ENCODE results near the gene COL15A1.
"Not testable (repeated sequence)": the region's sequence is repeated elsewhere in the genome, so short reads cannot be mapped to it uniquely, and the experiment has no call there.

Gene COL15A1

DNA sequence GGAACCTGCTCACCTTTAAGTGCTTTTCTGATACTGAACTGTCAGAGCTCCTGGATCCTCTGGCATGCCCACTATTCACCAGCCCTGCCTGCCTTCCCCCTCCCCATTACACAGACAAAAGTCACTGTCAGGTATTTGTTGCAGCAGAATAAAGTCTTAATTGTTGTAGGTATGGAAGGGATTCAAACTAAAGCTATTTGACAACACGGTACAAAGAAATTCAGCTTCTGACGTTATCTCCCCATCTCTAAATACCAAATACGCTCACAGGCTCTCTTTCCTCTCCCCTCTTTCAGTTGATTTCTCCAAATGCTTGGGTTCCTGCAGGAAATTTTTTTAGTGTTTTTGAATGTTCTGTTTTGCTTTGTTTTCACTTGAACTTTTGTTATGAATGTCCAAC is 151.9 kb downstream of the COL15A1 start:
- DNase-seq, result no peak

DNA sequence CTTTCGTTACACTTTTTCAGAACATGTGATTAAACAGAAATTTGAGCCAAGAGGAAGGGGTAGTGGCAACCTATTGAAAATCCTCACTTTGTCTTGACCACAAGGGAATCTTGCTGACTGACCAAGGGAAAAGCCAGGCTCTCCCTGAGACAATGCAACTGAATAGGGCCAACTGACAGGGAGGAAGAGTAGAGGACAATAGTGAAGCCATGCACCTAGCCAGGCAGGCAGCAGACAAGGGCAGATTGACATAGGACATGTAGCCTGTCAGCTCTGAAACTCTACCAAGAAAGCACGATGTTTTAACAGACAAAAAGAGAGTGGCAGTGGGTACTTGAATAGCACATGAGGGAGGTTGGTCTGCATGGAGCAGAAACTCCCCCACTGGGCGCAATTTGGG is 152.7 kb downstream of the COL15A1 start:
- DNase-seq, result no peak

DNA sequence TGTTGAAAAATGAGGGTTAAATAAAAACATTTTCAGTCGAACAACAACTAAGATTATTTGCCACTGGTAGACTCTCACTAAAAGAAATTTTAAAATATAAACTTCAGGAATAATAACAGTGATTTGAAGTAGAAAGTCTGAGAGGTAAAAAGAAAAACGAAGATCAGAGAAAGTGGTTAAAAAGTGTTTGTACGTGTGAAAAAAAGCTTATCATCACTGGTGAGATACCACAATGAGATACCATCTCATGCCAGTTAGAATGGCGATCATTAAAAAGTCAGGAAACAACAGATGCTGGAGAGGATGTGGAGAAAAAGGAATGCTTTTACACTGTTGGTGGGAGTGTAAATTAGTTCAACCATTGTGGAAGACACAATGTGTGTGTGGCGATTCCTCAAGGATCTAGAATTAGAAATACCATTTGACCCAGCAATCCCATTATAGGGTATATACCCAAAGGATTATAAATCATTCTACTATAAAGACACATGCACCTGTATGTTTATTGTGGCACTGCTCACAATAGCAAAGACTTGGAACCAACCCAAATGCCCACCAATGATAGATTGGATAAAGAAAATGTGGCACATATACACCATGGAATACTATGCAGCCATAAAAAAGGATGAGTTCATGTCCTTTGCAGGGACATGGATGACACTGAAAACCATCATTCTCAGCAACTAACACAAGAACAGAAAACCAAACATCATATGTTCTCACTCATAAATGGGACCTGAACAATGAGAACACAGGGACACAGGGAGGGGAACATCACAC is 156.3 kb downstream of the COL15A1 start:
- DNase-seq, result not testable (repeated sequence)

DNA sequence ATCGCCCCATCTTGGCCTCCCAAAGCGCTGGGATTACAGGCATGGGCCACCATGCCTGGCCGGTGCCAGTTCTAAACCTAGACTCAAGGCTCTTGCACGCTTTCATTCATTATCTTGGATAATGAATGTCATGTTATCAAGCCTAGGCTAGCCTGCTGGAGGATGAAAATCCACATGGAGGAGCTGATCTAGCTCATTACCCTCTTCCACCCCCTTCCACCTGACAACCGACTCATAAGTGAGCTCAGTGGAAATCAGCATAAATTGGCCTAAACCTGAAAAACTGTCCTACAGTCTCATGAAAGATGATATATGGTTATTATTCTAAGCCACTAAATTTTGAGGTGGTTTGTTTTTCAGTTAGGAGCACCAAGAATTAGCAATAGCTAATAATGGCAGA is 157.6 kb downstream of the COL15A1 start:
- no peak for DNase-seq

DNA sequence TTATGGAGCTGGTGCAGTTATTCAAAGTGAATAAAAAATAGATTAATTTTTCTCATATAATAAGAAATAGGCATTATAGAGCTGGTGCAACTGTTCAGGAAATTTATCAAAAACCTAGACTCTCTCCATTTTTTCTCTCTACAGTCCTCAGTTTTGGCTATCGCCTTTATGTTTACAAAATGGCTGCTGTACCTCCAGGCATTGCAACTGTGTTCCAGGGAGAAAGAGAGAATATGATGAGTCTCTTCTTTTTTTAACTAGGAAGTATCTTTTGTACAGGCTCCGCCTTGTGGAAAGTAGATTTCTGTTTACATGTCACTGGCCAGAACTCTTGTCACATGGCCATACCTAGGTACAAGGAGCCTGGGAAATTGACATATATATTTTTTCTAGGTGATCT is 158.1 kb downstream of the COL15A1 start:
- DNase-seq, result no peak

DNA sequence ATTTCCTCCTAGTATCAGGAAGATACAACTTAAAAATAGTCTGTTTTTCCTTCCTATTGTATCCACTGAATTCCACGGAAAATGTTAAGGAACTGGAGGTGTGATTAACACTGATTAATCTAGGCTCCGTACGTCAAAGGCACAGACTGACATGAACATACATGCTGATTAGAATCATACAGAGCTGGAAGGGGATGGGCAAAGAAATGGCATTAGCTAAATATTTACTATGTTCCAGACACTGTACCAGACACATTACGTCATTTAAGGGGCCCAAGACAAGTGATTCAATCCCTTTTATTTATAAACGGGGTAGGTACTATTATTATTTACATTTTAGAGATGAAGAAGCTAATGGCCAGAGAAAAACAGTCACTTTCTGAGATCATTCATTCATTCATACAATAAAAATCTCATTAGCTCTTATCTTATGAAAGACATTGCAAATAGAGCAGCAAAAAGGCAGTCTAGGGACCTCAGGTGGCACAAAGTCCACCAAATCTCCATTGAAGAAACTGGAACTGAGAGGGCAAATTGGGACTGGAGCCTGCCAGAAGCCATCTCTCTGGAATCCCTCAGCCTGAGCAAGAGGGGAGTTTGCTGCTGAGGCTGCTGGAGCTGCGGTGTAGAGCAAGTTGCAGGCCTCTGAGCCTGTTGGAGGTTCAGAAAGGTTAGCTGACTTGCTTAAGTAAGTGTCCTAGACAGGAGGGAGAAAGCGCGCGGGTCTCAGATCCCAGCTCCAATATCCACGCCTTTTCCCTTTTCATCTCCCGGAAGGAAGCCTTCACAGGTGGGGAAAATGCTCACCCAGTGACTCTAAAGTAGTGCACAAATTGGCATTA is 159.6 kb downstream of the COL15A1 start:
- no peak for DNase-seq

DNA sequence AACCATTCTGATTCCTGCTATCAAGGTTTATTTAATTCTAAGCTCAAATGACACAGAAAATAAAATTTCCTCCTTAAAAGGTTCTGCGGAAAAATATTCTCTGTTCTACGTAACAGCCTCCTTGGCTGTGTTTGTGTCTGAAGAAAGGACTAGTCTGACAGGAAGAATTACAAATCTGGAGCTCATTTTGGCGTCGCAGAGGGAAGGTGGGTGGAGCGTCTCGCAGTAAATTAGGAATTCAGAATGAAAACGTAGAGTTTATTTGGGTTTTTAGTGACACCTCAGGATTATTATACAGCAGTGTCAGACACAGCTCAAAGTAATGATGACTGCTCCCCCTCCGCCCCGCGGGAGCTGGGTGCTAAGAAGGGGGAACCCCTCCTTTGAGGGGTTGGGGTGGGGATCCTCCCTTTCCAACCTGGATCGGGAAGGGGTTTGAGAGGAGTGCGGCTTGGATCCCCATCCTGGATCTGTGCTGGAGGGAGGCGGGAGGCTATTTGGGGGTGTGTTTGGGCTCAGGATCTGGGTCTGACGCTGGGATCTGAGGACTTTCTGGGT is 160.3 kb downstream of the COL15A1 start:
- no peak for DNase-seq

DNA sequence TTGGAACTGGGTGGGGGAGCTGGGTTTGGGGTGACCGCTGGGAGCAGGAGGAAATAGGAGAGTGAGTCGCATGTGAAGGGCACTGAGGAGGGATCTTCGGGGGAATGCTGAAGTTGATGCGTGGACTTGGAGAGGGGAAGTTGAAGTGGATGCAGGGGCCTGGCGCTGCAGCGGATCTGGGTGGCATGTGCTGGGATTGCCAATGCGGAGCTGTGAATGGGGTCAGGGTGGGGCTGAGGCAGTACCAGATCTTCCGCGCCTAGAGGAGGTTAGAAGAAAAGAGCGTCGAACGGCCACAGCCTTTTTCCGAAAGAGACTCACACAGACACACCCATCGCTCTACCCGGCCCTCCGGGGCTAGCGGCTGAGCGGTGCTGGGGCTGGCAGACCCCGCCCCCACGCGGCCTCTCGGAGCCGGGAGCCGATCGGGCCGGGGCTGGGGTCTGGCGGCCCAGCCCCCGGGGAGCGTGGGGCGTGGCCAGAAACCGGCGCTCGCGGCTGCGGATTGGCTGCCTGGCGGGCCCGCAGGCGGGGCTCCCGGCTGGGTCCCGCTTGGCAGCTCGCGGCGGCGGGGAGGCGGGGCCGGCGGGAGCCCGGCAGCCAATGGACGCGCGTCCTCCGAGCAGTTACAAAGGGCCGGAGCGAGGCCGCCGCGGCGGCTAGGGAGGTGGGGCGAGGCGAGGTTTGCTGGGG is 160.9 kb downstream of the COL15A1 start, which contains the start of gene TGFBR1:
Gene TGFBR1 (plus strand): TSS at position 655 of the 693 bp plus-strand sequence. CDS start 93 bp downstream, outside the sequence.
- DNase-seq, result peak; percentile 96

DNA sequence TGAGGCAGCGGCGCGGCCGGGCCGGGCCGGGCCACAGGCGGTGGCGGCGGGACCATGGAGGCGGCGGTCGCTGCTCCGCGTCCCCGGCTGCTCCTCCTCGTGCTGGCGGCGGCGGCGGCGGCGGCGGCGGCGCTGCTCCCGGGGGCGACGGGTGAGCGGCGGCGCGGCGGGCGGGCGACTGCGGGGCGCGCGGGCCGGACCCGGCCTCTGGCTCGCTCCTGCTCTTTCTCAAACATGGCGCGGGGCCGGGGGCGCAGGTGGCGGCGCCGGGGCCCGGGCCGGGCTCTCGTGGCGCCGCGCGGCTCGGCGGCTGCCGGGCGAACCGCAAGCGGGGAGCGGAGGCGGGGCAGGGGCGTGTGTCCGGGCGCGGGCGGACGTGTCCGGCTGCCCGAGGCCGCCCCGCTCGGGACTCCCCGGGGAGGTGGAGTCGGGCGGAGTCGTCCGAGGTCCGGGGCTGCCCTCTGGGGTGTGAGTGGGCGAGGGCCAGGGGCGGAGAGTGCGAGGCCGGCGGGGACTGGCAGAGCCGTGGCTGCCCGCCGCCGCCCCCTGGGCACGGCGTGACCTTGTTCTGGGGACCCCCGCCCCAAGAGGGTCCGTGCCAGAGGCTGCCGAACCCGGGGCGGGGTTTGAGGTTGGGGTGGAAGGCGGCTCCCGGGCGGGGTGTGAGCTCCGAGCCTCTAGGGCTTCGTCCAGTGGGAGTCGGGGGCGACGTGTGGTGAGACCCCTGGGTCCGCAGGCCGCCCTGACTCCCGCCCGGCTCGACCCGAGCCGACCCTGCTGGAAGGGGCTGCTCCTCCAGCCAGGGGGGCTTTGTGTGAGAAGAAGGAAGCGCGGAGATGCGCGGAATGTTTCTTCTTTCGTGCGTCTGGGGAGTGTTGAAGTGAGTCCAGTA is 161.7 kb downstream of the COL15A1 start:
- no peak for DNase-seq

DNA sequence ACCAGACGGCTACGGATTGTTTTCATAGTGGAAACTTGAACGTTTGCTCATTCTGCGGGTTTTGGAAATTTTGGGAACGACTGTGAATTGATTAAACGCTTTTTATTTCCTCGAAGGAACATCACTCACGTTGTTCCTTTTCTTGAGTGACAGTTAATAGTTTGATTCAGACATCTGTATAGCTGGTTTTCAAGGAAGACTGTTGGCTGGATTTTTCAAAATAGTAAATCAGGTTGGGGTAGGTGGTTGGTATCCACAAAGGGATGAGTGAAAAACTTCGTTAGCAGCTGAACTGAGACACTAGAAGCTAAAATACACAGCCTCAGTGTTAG is 162.3 kb downstream of the COL15A1 start:
- no peak for DNase-seq

DNA sequence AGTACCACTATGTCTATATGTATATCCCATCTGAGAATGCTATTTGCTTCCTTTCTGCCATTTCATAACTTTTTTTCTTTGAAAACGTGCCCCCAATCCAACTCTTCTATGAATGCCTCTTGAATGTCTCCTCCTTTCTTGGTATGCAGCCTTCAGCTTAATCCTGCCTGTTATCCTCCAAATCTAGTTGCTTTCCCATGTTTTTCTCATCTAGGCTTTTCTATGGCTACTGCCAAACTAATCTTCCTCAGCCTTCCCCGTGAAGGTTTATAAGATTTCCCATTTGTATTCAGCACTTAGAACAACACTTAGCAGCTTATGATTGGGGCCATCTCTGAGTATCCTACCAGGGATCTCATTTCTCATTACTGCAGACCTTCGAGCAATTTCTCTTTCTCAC is 163.7 kb downstream of the COL15A1 start:
- no peak for DNase-seq

DNA sequence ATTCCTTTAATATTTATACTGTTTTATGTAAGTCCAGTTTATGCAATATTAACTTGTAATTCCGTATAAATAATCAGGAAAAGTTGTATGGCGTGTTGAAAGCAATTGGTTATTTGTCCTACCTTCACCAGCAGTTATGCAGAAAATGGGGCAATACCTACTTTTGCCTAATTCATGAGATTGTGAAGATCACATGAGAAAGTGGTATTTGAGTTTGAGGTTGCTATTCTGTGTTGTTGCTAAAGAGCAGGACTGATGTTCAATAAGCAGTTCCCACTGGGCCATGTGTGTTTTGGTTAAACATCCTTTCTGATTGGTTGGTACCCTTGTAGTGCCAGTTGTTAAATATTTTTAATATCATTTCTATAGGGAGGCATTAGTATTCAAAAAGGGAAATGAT is 164.4 kb downstream of the COL15A1 start:
- no peak for DNase-seq

DNA sequence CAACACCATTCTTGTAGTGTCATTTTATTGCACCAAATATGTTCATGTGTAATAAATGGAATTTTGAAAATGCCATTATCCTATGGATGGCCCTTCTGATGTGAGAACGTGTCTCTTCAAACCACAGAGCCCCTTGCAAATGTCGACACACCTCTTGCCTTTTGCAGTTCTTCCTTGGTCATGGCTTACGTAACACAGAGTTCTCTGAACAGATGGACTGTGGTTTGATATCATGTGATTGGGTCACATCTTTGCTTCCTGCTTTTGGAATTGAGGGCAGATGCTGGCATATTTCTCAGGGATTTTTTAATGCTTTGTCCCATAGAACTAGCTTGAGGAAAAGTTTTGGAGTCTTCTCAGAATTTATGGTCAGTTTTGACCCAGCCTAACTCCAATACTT is 165.8 kb downstream of the COL15A1 start:
- peak; percentile 20 for DNase-seq

DNA sequence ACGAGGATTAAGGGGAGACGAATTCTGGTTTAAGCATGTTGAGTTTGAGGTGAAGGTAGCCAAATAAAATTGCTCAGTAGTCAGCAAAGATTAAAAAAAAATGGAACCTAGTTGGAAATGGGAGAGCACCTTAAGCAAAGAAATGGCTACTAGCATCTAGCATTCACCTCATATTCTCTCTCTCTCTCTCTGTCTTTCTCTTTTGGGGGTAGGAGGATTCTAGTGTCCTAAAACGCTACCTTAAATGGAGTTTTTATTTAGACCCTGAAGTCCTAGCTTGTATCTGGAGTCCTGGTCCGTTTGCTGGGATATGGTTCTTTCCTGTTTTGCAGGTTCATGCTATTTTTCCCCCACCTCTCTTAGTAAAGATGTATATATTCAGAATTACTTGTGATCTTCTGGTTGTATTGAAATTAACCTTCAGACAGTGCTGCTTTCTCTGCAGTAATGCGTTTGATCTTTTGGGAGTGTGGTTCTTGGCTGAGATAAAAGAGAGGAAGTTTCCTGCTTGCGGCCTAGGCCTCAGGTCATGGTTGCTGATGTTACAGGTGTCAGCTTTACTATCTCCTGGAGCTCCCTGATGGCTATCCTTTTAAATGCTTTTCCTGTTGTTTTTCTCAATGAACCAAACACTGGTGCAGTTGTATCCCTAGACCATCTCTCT is 169.2 kb downstream of the COL15A1 start:
- DNase-seq, result no peak

DNA sequence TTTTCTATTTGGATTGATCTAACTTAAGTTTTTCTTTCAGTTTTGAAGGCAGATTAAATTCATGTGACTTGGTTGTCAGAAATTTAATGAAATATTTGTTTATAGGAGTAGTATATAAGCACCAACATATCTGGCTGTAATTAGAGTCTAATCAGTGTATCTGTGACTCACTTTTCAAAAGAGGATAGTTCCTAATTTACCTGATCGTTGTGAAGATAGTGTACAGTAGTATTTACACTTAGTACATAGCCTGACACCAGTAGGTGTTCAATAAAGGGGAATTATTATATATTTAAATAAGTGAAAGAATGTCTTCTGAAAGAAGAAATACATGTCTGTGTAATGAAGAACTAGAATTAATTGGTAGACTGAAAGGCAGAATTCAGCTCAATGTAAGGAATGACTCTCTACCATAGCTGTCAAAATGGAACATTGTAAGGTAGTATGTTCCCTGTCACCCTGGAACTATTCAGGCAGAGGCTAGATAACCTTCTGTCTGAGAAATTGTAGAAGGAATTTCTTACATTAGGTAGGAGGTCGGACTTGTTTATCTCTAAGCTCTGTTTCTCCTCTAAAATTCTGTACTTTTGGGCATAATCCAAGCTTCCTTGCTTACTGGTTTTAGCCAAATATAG is 169.8 kb downstream of the COL15A1 start:
- DNase-seq, result no peak

DNA sequence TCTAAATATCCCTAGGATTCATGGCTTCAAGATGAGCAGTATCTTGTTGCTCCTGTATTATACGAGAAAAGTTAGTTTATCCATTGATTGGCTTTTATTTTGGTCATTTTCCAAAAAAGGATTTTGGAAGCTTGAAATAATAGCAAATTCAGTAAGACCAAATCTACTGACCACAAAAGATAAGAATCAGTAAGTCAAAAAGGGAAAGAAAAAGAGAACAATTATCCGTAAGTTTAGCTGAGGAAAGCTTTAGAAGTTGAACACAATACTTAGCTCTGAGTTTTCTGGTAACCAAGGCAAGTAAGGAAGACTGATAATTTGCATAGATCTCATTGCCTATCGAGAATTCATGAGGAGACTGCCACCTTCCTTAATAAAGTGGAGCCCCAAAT is 170.3 kb downstream of the COL15A1 start:
- DNase-seq, result no peak

DNA sequence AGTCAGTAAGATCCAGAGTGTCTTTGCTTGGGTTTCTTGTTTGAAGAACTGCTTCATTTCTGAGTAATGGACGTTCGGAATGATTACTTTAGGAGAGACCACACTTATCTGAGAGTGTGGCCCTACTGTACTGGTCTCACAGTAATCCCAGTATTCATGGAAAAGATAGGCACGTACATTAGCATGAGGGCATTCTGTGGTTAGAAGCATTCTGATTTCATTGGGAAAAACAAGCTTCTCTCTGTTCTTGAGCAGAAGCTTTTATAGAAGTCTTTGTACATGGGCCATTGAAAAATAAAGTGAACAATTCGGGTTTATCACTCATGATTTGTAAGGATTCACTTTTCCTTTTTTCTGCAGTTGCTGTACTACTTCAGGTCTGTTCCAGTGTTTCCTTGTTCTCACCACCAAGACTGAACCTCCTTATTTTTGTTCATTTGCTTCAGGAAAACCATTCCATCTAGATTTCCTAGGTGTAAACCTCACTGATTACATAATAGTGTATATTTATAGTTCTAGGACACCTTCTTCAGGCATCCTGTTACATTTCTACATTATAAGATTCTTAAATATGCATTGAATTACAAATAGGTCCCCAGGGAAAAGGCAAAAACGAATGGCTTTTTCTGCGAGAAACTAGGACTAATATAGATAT is 171.3 kb downstream of the COL15A1 start:
- no peak for DNase-seq

DNA sequence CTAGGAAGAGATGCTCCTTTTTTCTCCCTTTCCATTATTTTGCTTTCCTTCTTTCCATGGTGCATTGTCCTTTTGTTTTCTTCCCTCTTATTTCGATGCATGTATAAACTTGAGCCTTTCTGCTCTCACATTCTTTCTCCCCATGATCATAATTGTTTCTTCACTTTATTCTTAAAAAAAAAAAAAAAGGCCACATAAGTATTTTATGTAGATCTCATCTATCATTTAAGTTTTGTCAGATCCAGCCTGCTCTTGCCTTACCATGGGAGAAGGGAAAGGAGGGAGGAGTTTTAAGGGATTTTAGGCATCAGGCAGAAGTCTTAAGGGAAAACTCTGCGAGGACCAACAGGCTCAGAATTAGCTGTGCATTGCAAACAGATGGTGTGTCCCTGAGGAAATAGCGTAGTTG is 172.3 kb downstream of the COL15A1 start:
- DNase-seq, result no peak

DNA sequence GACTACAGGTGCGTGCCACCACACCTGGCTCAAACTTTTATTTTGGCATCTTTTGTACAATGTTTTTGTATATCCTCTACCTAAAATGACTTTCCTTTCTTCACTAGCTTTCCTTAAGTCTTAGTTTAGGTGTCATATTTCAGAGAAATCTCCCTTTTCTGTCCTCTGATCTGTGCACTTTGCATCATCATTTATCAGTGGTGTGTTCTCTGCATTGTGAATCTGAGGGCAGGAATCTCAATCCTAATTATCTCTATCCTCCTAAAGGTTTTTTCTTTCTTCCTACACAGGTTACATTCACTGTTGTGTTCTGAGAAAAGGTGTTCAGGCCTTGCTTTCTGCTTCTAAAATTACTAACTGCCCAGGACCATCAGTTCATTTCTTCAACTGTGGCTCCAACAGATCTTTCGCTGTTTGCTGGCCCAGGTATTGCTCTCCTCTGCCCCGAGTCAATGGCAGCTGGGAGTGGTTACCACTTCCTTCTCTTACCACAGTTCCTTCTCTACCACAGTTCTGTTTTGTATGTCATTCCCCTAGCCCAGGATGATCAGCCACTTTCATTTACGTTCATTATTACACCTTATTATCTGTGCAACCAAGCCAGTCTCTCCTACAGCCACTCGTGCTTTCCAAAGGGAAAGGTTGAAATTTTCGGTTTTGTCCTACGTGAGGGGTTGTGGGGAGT is 175.2 kb downstream of the COL15A1 start:
- DNase-seq, result peak; percentile 48

All from GDM1 (cell line).